ENCODE measurements around the gene ZBTB21. TPM values are rescaled to one million over a fixed set of nuclear protein-coding genes. Genes with fewer than 3 reads are reported as not detected.
"Not testable (repeated sequence)": the region's sequence is repeated elsewhere in the genome, so short reads cannot be mapped to it uniquely, and the experiment has no call there.

ZBTB21 gene
- total RNA-seq, 2 donors from 2014 or later: 12.6 to 25.6 TPM

- no peak for DNase-seq (ENCODE audit: low spot score)
- intact Hi-C loops (cut with DNase I): loop anchor here in 1 of 2 donors (5.0 to 10.0 kb wide), 2 partner anchors 80 to 103 kb away; no protein-coding TSS in a partner anchor
These were observed 5.6 kb downstream of the ZBTB21 start for GRCh38 chr21:42004406-42005199.

GRCh38 chr21:42003051-42003461 lies 7.1 kb downstream of the ZBTB21 start:
- intact Hi-C loops (cut with DNase I): loop anchor here in 1 of 2 donors (10.0 kb wide), 1 partner anchor 78 kb away; no protein-coding TSS in a partner anchor
- no peak for DNase-seq (ENCODE audit: low spot score)

- DNase-seq (ENCODE audit: low spot score): no peak
- intact Hi-C loops (cut with DNase I): loop anchor here in 1 of 2 donors (10.0 kb wide), 1 partner anchor 78 kb away; no protein-coding TSS in a partner anchor
These were observed 7.7 kb downstream of the ZBTB21 start for GRCh38 chr21:42002421-42002958.

- intact Hi-C loops (cut with DNase I): loop anchor here in 1 of 2 donors (10.0 kb wide), 1 partner anchor 77 kb away; no protein-coding TSS in a partner anchor
These were observed 8.4 kb downstream of the ZBTB21 start for GRCh38 chr21:42001781-42002180.

GRCh38 chr21:42000908-42001307 lies 9.3 kb downstream of the ZBTB21 start:
- DNase-seq (ENCODE audit: low spot score): no peak
- intact Hi-C loops (cut with DNase I): loop anchor here in 1 of 2 donors (10.0 kb wide), 1 partner anchor 76 kb away; no protein-coding TSS in a partner anchor

More at GRCh38 chr21:42001781-42002180, 8.4 kb downstream of the ZBTB21 start:
- no peak for DNase-seq (ENCODE audit: low spot score)

GRCh38 chr21:41997657-41998056 lies 12.5 kb downstream of the ZBTB21 start:
- intact Hi-C loops (cut with DNase I): no loop called here
- DNase-seq (ENCODE audit: low spot score): no peak

- intact Hi-C loops (cut with DNase I): no loop called here
- no peak for DNase-seq (ENCODE audit: low spot score)
These were observed 14.6 kb downstream of the ZBTB21 start for GRCh38 chr21:41995577-41995976.

- intact Hi-C loops (cut with DNase I): not testable (repeated sequence)
These were observed 15.5 kb downstream of the ZBTB21 start for GRCh38 chr21:41994613-41995012.

GRCh38 chr21:41993744-41994143 lies 16.4 kb downstream of the ZBTB21 start:
- DNase-seq (ENCODE audit: low spot score): no peak

More at GRCh38 chr21:41994613-41995012, 15.5 kb downstream of the ZBTB21 start:
- not testable (repeated sequence) for DNase-seq (ENCODE audit: low spot score)

GRCh38 chr21:41992576-41992975 lies 17.6 kb downstream of the ZBTB21 start:
- intact Hi-C loops (cut with DNase I): no loop called here
- DNase-seq (ENCODE audit: low spot score): no peak

More at GRCh38 chr21:41993744-41994143, 16.4 kb downstream of the ZBTB21 start:
- intact Hi-C loops (cut with DNase I): no loop called here

- no peak for DNase-seq (ENCODE audit: low spot score)
- intact Hi-C loops (cut with DNase I): no loop called here
These were observed 18.5 kb downstream of the ZBTB21 start for GRCh38 chr21:41991659-41992058.

GRCh38 chr21:41989698-41990097 lies 20.5 kb downstream of the ZBTB21 start:
- intact Hi-C loops (cut with DNase I): no loop called here
- no peak for DNase-seq (ENCODE audit: low spot score)

- intact Hi-C loops (cut with DNase I): no loop called here
- no peak for DNase-seq (ENCODE audit: low spot score)
These were observed 22.9 kb downstream of the ZBTB21 start for GRCh38 chr21:41987310-41987709.

- no peak for DNase-seq (ENCODE audit: low spot score)
- intact Hi-C loops (cut with DNase I): no loop called here
These were observed 24.3 kb downstream of the ZBTB21 start for GRCh38 chr21:41985662-41986416.

GRCh38 chr21:41983229-41983628 lies 26.9 kb downstream of the ZBTB21 start:
- intact Hi-C loops (cut with DNase I): no loop called here
- DNase-seq (ENCODE audit: low spot score): no peak

- intact Hi-C loops (cut with DNase I): no loop called here
These were observed 29.6 kb downstream of the ZBTB21 start for GRCh38 chr21:41980561-41980960.

GRCh38 chr21:41979751-41980369 lies 30.3 kb downstream of the ZBTB21 start:
- intact Hi-C loops (cut with DNase I): no loop called here
- DNase-seq (ENCODE audit: low spot score): no peak

More at GRCh38 chr21:41980561-41980960, 29.6 kb downstream of the ZBTB21 start:
- DNase-seq (ENCODE audit: low spot score): no peak

- no peak for DNase-seq (ENCODE audit: low spot score)
- intact Hi-C loops (cut with DNase I): no loop called here
These were observed 30.8 kb downstream of the ZBTB21 start for GRCh38 chr21:41979335-41979734.

All from posterior vena cava (tissue), 2 donors.